LNCaP clone FGC (cell line): Measurements from ENCODE around the gene FAM47E.

Source experiments
- DNase-seq: peaks from one replicate; pipeline ENCODE4 v3.0.0-alpha.2; 2011; ENCODE audit warnings: low read depth
- H3K4me3 ChIP-seq: 2 replicates; pipeline ENCODE4 v1.5.1; 2011; ENCODE audit warnings: mild to moderate bottlenecking, low read depth, low read length, control low read depth
- CTCF ChIP-seq: IDR thresholded peaks from 2 replicates; pipeline ENCODE4 v1.5.1; 2012; ENCODE audit warnings: mild to moderate bottlenecking; ENCODE audit not compliant: control insufficient read depth, insufficient read depth; ENCODE audit errors: extremely low read depth

The FAM47E gene, protein sequence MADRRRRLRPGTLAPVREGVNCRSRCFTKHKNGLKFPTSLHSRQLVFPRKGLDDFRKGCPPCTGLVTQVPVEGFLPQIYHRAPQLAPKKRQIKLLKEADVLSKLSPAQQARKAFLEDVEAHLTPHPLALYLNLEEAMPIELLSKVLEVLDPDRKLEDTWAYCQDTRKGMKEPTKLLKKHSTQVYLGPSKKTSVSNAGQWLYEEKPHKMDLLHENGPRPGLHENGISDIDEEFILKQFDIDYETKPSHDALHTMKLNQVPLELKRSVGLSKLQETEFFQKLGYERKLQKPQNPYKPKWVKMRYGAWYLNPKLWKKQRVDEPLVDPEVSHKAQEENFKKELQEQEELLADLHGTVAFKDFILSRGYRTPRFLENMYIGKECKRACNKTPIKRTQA

DNA sequence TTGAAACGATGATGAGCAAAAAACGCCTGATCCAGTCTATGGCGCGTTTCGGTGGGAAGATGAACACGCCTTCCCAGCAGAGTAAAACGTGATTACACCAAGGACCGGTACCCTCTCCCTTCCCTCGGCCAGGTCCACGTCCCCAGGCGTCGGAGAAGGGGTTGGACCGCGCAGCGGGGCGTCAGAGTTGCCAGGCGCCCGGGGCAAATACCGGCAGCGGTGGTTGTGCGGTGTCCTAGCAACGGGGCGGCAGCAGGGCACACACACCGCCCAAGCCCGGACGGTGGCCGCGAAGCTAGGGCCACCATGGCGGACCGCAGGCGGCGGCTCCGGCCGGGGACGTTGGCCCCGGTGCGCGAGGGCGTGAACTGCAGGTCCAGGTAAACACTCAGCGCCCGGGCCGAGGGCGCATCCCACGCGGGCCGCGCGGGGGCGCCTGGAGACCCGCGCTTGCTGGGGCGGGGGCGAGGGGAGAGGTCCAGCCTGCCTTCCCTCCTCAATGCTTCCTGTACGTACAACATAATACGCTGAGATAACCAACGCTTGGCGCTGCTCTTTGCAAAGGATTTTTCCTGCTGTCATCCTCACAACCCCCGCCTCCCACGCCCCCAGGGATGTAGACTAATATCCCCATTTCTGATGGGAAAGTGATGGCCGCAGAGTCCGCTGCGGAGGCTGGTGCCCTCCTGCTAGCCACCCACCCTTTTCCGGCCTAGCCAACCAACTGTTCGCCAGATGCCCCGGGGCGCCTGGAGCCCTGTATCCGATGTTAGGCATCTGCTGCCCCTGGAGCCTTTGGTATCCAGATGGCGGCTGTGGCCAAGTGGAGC is at the start of gene FAM47E:
TSS of gene FAM47E (plus strand) at position 281 of the 830 bp plus-strand sequence. CDS start at position 307, 26 bp downstream.
- peak within 1 kb of the TSS; percentile 57 for H3K4me3 ChIP-seq
- DNase-seq: peak; percentile 58
- TF ChIP-seq CTCF: peak; percentile 60

- no peak for DNase-seq
- H3K4me3 ChIP-seq: no peak overlapping the region
- no peak for TF ChIP-seq CTCF
Observed at GRCh38 chr4:76203541-76203940, 48.0 kb upstream of the FAM47E start.

GRCh38 chr4:76204936-76205335 is 46.6 kb upstream of the FAM47E start:
- no peak overlapping the region for H3K4me3 ChIP-seq
- TF ChIP-seq CTCF: no peak
- DNase-seq: no peak

DNA sequence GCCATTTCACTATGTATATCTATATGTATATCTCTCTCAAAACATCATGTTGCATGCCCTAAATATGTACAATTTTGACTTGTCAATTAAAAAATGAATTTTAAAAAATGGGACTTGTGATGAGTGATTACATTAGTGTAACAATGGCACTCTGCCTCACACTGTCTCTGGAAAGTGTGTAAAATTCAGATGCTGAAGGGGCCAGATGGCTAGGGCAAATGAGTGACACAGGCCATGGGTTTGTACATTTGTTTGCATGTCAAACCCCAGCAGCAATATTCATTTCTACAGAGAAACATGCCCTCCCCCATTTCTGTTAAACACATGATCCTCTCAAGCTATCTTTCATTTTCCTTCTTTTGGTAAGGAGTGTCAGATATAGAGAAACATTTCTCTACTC is 46.0 kb upstream of the FAM47E start:
- TF ChIP-seq CTCF: no peak
- DNase-seq: no peak
- no peak overlapping the region for H3K4me3 ChIP-seq

GRCh38 chr4:76206222-76206942 is 45.1 kb upstream of the FAM47E start:
- H3K4me3 ChIP-seq: no peak overlapping the region
- no peak for DNase-seq
- TF ChIP-seq CTCF: no peak

GRCh38 chr4:76207549-76207948 is 44.0 kb upstream of the FAM47E start:
- TF ChIP-seq CTCF: no peak
- no peak for DNase-seq
- H3K4me3 ChIP-seq: no peak overlapping the region; the same call in 1 of the 2 replicates
